ENCODE data around the gene LEMD2.

LEMD2 gene

GRCh38 chr6:33735216-33735615 lies 53.7 kb downstream of the LEMD2 start:
- no peaks in the 10 kb centered on the region for H3K36me3 ChIP-seq (ENCODE audit: control insufficient read depth, insufficient read depth, low read length)
- no peak overlapping the region for H3K4me3 ChIP-seq (replicated peaks; ENCODE audit: low read depth, low read length)
- no peak for DNase-seq (ENCODE audit: extremely low read depth, insufficient read length)
- no peak for TF ChIP-seq CTCF (IDR thresholded peaks at IDR 0.05; ENCODE audit: insufficient read depth, low read length, poor library complexity, severe bottlenecking)
- H3K27me3 ChIP-seq (replicated peaks; ENCODE audit: control insufficient read depth, insufficient read depth, low read length): no peaks in the 10 kb centered on the region; the same call in none of the 2 replicates

GRCh38 chr6:33733709-33734007 lies 55.3 kb downstream of the LEMD2 start:
- Histone ChIP-seq H3K27me3 (replicated peaks; ENCODE audit: control insufficient read depth, insufficient read depth, low read length) (no peaks in the 10 kb centered on the region; the same call in none of the 2 replicates), H3K4me3 (replicated peaks; ENCODE audit: low read depth, low read length) (no peak overlapping the region), H3K36me3 (ENCODE audit: control insufficient read depth, insufficient read depth, low read length) (no peaks in the 10 kb centered on the region)
- DNase-seq (ENCODE audit: extremely low read depth, insufficient read length): no peak
- no peak for TF ChIP-seq CTCF (IDR thresholded peaks at IDR 0.05; ENCODE audit: insufficient read depth, low read length, poor library complexity, severe bottlenecking)

- no peak for DNase-seq (ENCODE audit: extremely low read depth, insufficient read length)
- TF ChIP-seq CTCF (IDR thresholded peaks at IDR 0.05; ENCODE audit: insufficient read depth, low read length, poor library complexity, severe bottlenecking): no peak
- Histone ChIP-seq H3K27me3 (replicated peaks; ENCODE audit: control insufficient read depth, insufficient read depth, low read length) (no peaks in the 10 kb centered on the region; the same call in none of the 2 replicates), H3K4me3 (replicated peaks; ENCODE audit: low read depth, low read length) (no peak overlapping the region), H3K36me3 (ENCODE audit: control insufficient read depth, insufficient read depth, low read length) (no peaks in the 10 kb centered on the region)
These were observed 55.9 kb downstream of the LEMD2 start for GRCh38 chr6:33732817-33733708.

- no peak for TF ChIP-seq CTCF (IDR thresholded peaks at IDR 0.05; ENCODE audit: insufficient read depth, low read length, poor library complexity, severe bottlenecking)
- H3K4me3 ChIP-seq (replicated peaks; ENCODE audit: low read depth, low read length): no peak overlapping the region
- DNase-seq (ENCODE audit: extremely low read depth, insufficient read length): no peak
- no peaks in the 10 kb centered on the region; the same call in none of the 2 replicates for H3K27me3 ChIP-seq (replicated peaks; ENCODE audit: control insufficient read depth, insufficient read depth, low read length)
- no peaks in the 10 kb centered on the region for H3K36me3 ChIP-seq (ENCODE audit: control insufficient read depth, insufficient read depth, low read length)
These were observed 56.5 kb downstream of the LEMD2 start for GRCh38 chr6:33732385-33732784.

GRCh38 chr6:33731751-33732282 lies 57.1 kb downstream of the LEMD2 start:
- Histone ChIP-seq H3K36me3 (ENCODE audit: control insufficient read depth, insufficient read depth, low read length) (no peaks in the 10 kb centered on the region), H3K27me3 (replicated peaks; ENCODE audit: control insufficient read depth, insufficient read depth, low read length) (no peaks in the 10 kb centered on the region; the same call in none of the 2 replicates), H3K4me3 (replicated peaks; ENCODE audit: low read depth, low read length) (no peak overlapping the region)
- DNase-seq (ENCODE audit: extremely low read depth, insufficient read length): no peak
- no peak for TF ChIP-seq CTCF (IDR thresholded peaks at IDR 0.05; ENCODE audit: insufficient read depth, low read length, poor library complexity, severe bottlenecking)

Data from GM06990 (cell line).